ENCODE results near the gene TSPAN17. TPM values are rescaled to one million over a fixed set of nuclear protein-coding genes. Genes with fewer than 3 reads are reported as not detected.

The TSPAN17 gene
- total RNA-seq, 1 experiment from 2014 or later, result 50.1 TPM

DNA sequence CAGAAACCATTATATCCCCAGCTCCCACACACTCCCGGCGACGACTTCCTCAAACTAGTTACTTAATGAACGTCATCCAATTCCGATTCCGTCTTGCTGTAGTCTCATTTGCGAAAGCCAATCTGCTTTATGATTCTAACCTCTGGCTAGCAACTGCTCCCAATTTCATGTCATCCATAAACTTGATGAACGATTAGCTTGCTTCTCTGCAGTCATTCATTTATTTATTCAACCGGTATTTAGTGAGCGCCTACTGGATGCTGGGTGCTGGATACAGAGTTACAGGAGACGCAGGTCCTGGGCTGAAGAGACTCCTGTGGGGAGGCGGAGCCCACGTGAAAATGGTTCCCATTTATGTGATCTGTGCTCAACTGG, 46.2 kb downstream of the TSPAN17 start (continued):
- TF ChIP-seq, protein P1, sequence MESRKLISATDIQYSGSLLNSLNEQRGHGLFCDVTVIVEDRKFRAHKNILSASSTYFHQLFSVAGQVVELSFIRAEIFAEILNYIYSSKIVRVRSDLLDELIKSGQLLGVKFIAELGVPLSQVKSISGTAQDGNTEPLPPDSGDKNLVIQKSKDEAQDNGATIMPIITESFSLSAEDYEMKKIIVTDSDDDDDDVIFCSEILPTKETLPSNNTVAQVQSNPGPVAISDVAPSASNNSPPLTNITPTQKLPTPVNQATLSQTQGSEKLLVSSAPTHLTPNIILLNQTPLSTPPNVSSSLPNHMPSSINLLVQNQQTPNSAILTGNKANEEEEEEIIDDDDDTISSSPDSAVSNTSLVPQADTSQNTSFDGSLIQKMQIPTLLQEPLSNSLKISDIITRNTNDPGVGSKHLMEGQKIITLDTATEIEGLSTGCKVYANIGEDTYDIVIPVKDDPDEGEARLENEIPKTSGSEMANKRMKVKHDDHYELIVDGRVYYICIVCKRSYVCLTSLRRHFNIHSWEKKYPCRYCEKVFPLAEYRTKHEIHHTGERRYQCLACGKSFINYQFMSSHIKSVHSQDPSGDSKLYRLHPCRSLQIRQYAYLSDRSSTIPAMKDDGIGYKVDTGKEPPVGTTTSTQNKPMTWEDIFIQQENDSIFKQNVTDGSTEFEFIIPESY (IDR thresholded peaks at IDR 0.05; ENCODE audit: extremely low read depth, insufficient replicate concordance, low read length), result no peak
- TF ChIP-seq TCF7L2 (IDR thresholded peaks at IDR 0.05; ENCODE audit: borderline replicate concordance, extremely low read depth, insufficient read depth, insufficient read length) (no peak), POLR2AphosphoS5 (IDR thresholded peaks at IDR 0.05; ENCODE audit: low read depth, low read length) (no peak), FOSL1 (IDR thresholded peaks at IDR 0.05; ENCODE audit: low read depth) (no peak)
- TF ChIP-seq, protein P2, sequence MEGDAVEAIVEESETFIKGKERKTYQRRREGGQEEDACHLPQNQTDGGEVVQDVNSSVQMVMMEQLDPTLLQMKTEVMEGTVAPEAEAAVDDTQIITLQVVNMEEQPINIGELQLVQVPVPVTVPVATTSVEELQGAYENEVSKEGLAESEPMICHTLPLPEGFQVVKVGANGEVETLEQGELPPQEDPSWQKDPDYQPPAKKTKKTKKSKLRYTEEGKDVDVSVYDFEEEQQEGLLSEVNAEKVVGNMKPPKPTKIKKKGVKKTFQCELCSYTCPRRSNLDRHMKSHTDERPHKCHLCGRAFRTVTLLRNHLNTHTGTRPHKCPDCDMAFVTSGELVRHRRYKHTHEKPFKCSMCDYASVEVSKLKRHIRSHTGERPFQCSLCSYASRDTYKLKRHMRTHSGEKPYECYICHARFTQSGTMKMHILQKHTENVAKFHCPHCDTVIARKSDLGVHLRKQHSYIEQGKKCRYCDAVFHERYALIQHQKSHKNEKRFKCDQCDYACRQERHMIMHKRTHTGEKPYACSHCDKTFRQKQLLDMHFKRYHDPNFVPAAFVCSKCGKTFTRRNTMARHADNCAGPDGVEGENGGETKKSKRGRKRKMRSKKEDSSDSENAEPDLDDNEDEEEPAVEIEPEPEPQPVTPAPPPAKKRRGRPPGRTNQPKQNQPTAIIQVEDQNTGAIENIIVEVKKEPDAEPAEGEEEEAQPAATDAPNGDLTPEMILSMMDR (IDR thresholded peaks at IDR 0.05 in 2 of 3, conservative IDR thresholded peaks at IDR 0.05 in 1 of 3; ENCODE audit: borderline replicate concordance in 1 of 3, insufficient read depth in 1 of 3, low read depth in 2 of 3, low read length in 2 of 3), result no peak

DNA sequence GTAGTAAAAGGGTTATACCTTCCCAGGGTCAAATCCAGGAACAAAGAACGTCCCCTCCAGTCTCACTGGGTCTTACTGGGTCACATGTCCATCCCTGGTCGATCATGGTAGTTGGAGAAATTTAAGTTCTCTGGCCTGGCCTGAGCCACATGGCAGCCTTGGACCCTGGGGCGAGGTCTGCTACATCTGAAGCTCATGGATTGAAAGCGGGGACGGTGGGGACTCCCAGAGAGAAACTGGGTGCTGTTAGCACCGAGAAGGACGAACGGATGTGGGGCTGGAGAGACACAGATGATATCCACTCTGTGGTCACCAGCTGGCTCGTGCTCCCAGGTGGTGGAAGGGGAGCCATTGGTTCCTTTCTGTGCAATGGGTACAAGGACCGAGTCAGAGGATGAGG, 46.9 kb downstream of the TSPAN17 start:
- DNase-seq (ENCODE audit: low read depth, low spot score) (no peak), ATAC-seq (no peak)
- Histone ChIP-seq H3K27ac (ENCODE audit: low read depth, low read length) (no peak overlapping the region), H3K9me3 (ENCODE audit: control insufficient read depth in 1 of 2, insufficient read depth in 1 of 2, low read depth in 1 of 2, low read length in 2 of 2) (no peaks in the 10 kb centered on the region), H2AFZ (ENCODE audit: low read depth, low read length, poor library complexity, severe bottlenecking) (no peak overlapping the region), H3K9ac (ENCODE audit: low read length) (no peak overlapping the region), H3K79me2 (ENCODE audit: insufficient read depth, low read length) (no peaks in the 10 kb centered on the region), H3K4me2 (ENCODE audit: low read length) (no peak overlapping the region), H3K4me3 (replicated peaks in 1 of 2; ENCODE audit: low read depth in 1 of 2, low read length in 2 of 2) (no peak overlapping the region), H3K4me1 (ENCODE audit: control insufficient read depth in 1 of 2, insufficient read depth in 2 of 2, low read length in 2 of 2) (peaks cover 0 to 12% of the 10 kb centered on the region in 2 experiments; a peak in 2 of 4 replicates), H3K9me2 (ENCODE audit: insufficient read depth) (no peaks in the 10 kb centered on the region), H4K20me1 (ENCODE audit: insufficient read depth) (no peaks in the 10 kb centered on the region), H3K27me3 (ENCODE audit: insufficient read depth, low read length) (peaks cover 8% of the 10 kb centered on the region; the same call in 1 of the 2 replicates), H3K36me3 (ENCODE audit: control insufficient read depth in 1 of 2, insufficient read depth in 2 of 2, low read length in 2 of 2) (no peaks in the 10 kb centered on the region)
- ChIA-PET POLR2A (no interaction called here), RAD21 (ENCODE audit: low non-redundant PET in 1 of 2, low total read pairs in 2 of 2, uncharacterized antibody in 2 of 2, unreplicated experiment in 2 of 2) (no interaction called here), CTCF (interaction anchor here (1.6 kb wide), 1 partner anchor 33 kb away, joined by 6 read pairs; no protein-coding TSS in a partner anchor)
- no peak for TF ChIP-seq SP1 (IDR thresholded peaks at IDR 0.05; ENCODE audit: low read depth)
- no peak for TF ChIP-seq ZNF274 (IDR thresholded peaks at IDR 0.05; ENCODE audit: low read depth, low read length)
- TF ChIP-seq ZFX (IDR thresholded peaks at IDR 0.05), result no peak
- TF ChIP-seq JUND (IDR thresholded peaks at IDR 0.05), result no peak
- TF ChIP-seq CBX3 (IDR thresholded peaks at IDR 0.05; ENCODE audit: low read depth), result no peak
- TF ChIP-seq, protein P3, sequence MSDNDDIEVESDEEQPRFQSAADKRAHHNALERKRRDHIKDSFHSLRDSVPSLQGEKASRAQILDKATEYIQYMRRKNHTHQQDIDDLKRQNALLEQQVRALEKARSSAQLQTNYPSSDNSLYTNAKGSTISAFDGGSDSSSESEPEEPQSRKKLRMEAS (IDR thresholded peaks at IDR 0.05), result no peak
- TF ChIP-seq CEBPB (IDR thresholded peaks at IDR 0.05; ENCODE audit: low read depth), result no peak
- no peak for TF ChIP-seq EZH2phosphoT487 (IDR thresholded peaks at IDR 0.05; ENCODE audit: borderline replicate concordance)
- TF ChIP-seq POLR2A (IDR thresholded peaks at IDR 0.05; ENCODE audit: borderline replicate concordance, extremely low read depth, insufficient read depth, insufficient read length), result no peak
- TF ChIP-seq, protein P4, sequence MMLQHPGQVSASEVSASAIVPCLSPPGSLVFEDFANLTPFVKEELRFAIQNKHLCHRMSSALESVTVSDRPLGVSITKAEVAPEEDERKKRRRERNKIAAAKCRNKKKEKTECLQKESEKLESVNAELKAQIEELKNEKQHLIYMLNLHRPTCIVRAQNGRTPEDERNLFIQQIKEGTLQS (IDR thresholded peaks at IDR 0.05), result no peak
- no TSS peak for BruUV-seq (replicated peaks)
- intact Hi-C loops (cut with micrococcal nuclease), result no loop called here

Measured in HCT116 (cell line).